Naive thymus-derived CD4-positive, alpha-beta T cell (primary cell): ENCODE results near the gene PPFIA1. TPM values are rescaled to one million over a fixed set of nuclear protein-coding genes. Genes with fewer than 3 reads are reported as not detected.

Experiments used
- ATAC-seq: fragments of 150-1000 bp; cut with Tn5 transposase; 2 replicates; pipeline ENCODE4 v1.10.0; 2021; ENCODE audit warnings: mild to moderate bottlenecking, moderate library complexity
- CTCF ChIA-PET: fragments of 350-600 bp; sonication (Branson Sonifier 250); formaldehyde crosslinking; loops from one replicate; lab custom pipeline; 2021; ENCODE audit warnings: antibody characterized with exemption; lab: Charles Lee
- POLR2A ChIA-PET: fragments of 350-600 bp; sonication (Branson Sonifier 250); formaldehyde crosslinking; loops from one replicate; lab custom pipeline; 2021; ENCODE audit warnings: antibody characterized with exemption, inconsistent platforms; lab: Charles Lee
- DNase-seq, 9 donors: peaks; one replicate each; pipeline versions ENCODE4 v3.0.0 to v3.0.0-alpha.2; 2020 to 2022; ENCODE audit warnings: mixed read lengths in 1 of 9
- H3K27ac ChIP-seq: one replicate; pipeline ENCODE4 v1.7.0; 2013; ENCODE audit warnings: mild to moderate bottlenecking, low read depth, low read length, moderate library complexity
- H3K27me3 ChIP-seq, 2 donors: one replicate each; pipeline ENCODE4 v1.7.0; 2013; ENCODE audit warnings: low read length in 2 of 2, mild to moderate bottlenecking in 2 of 2, moderate library complexity in 2 of 2; ENCODE audit not compliant: control insufficient read depth in 2 of 2, insufficient read depth in 2 of 2
- H3K36me3 ChIP-seq, 3 experiments: 1 replicate in 2 of 3; 2 replicates in 1 of 3; pipeline ENCODE4 v1.7.0; 2013; ENCODE audit warnings: low read length in 3 of 3, mild to moderate bottlenecking in 3 of 3, moderate library complexity in 1 of 3; ENCODE audit not compliant: insufficient read depth in 3 of 3, control insufficient read depth in 2 of 3
- H3K4me1 ChIP-seq, 2 donors: one replicate each; pipeline ENCODE4 v1.7.0; 2013; ENCODE audit warnings: low read length in 2 of 2, mild to moderate bottlenecking in 2 of 2, moderate library complexity in 1 of 2; ENCODE audit not compliant: control insufficient read depth in 2 of 2, insufficient read depth in 2 of 2
- H3K4me3 ChIP-seq: 2 replicates; pipeline ENCODE4 v1.7.0; 2013; ENCODE audit warnings: mild to moderate bottlenecking, low read length
- H3K9me3 ChIP-seq, 3 experiments: 1 replicate in 2 of 3; 2 replicates in 1 of 3; pipeline ENCODE4 v1.7.0; 2013; ENCODE audit warnings: low read length in 3 of 3; ENCODE audit not compliant: control insufficient read depth in 2 of 3
- H3K27ac Mint-ChIP-seq, 9 donors: one replicate each; pipeline ENCODE4 v1.8.0; 2020 to 2022; ENCODE audit warnings: mixed read lengths in 9 of 9, mild to moderate bottlenecking in 8 of 9, moderate library complexity in 5 of 9, inconsistent platforms in 2 of 9
- H3K27me3 Mint-ChIP-seq, 5 donors: one replicate each; pipeline ENCODE4 v1.8.0; 2021 to 2022; ENCODE audit warnings: mixed read lengths in 5 of 5, mild to moderate bottlenecking in 1 of 5
- H3K36me3 Mint-ChIP-seq, 5 donors: one replicate each; pipeline ENCODE4 v1.8.0; 2020 to 2022; ENCODE audit warnings: mixed read lengths in 5 of 5, mild to moderate bottlenecking in 3 of 5, inconsistent platforms in 1 of 5
- H3K4me1 Mint-ChIP-seq, 7 donors: one replicate each; pipeline ENCODE4 v1.8.0; 2020 to 2022; ENCODE audit warnings: mixed read lengths in 7 of 7, mild to moderate bottlenecking in 3 of 7, inconsistent platforms in 1 of 7
- H3K4me3 Mint-ChIP-seq, 10 donors: one replicate each; pipeline ENCODE4 v1.8.0; 2020 to 2022; ENCODE audit warnings: mild to moderate bottlenecking in 10 of 10, mixed read lengths in 10 of 10, moderate library complexity in 6 of 10, inconsistent platforms in 2 of 10
- H3K9me3 Mint-ChIP-seq, 11 donors: one replicate each; pipeline ENCODE4 v1.8.0; 2020 to 2022; ENCODE audit warnings: mixed read lengths in 11 of 11, mild to moderate bottlenecking in 4 of 11, inconsistent platforms in 1 of 11, moderate library complexity in 1 of 11
- intact Hi-C, 2 donors: fragments of 100-400 bp; cut with micrococcal nuclease; formaldehyde crosslinking; loops; one replicate each; pipeline ENCODE4 v1.15.1; 2023
- polyA plus RNA-seq, 2 donors: library from polyadenylated mRNA; unstranded; fragments of 300-500 nt; fragmentation: Illumina TruSeq; gene quantifications; one replicate each; pipeline ENCODE4 v1.2.3, GENCODE V29; 2021
- total RNA-seq, 6 experiments: library from RNA in 5 of 6; stranded (reverse) in 5 of 6; gene quantifications; 1 replicate in 5 of 6; 2 replicates in 1 of 6; pipeline ENCODE4 v1.2.3 and lab custom pipeline; 2021 to 2026

The PPFIA1 gene
- total and polyA plus RNA-seq, 7 experiments from 2014 or later = 14.3 to 71.0 (median 46.0) TPM

DNA sequence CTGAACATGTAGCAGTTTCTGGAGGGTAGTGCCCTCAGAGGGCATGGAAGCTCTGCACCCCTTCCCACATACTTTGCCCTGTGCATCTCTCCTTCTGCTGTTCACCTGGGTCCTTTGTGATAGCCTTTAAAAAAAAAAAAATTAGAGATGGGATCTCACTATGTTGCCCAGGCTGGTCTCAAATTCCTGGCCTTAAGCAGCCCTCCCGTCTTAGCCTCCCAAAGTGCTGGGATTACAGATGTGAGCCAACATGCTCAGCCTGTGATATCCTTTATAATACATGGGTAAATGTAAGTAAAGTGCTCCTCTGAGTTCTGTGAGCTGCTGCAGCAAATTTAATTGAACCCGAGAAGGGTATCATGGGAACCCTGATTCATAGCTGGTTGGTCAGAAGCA lies 33.7 kb downstream of the PPFIA1 start:
- peaks cover 0 to 36% (median 10%) of the 10 kb centered on the region in 5 donors for H3K36me3 Mint-ChIP-seq
- no peaks in the 10 kb centered on the region for H3K4me1 ChIP-seq
- H3K27ac Mint-ChIP-seq = no peak overlapping the region

DNA sequence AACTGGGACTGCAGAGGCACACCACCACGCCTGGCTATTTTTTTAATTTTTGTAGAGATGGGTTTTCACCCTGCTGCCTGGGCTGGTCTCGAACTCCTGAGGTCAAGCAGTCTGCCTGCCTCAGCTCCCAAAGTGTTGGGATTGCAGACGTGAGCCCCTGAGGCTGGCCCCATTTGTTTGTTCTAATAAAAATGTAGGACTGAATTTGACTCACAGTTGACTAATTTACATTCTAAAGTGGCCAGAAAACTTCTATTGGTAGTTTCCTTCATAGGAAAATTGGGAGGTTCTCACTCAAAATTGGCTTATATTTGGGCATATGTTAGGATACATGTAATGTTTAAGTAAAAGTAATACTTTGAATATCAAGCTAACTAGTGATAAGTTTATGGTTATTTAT lies 35.0 kb downstream of the PPFIA1 start:
- intact Hi-C loops = no loop called here
- H3K9me3 Mint-ChIP-seq = no peaks in the 10 kb centered on the region
- peaks cover 0 to 35% (median 14%) of the 10 kb centered on the region in 5 donors for H3K36me3 Mint-ChIP-seq
- H3K4me3 ChIP-seq = no peak overlapping the region
- H3K4me1 Mint-ChIP-seq = peaks cover 0 to 26% (median 9%) of the 10 kb centered on the region in 7 donors
- no peak overlapping the region for H3K27ac ChIP-seq
- POLR2A ChIA-PET = no interaction called here
- H3K4me3 Mint-ChIP-seq = no peak overlapping the region
- H3K4me1 ChIP-seq = no peaks in the 10 kb centered on the region
- no peak overlapping the region for H3K27ac Mint-ChIP-seq
- ATAC-seq (no peak), DNase-seq (no peak)
- H3K9me3 ChIP-seq = no peaks in the 10 kb centered on the region
- H3K36me3 ChIP-seq = peaks cover 0 to 19% (median 12%) of the 10 kb centered on the region in 3 experiments
- no peaks in the 10 kb centered on the region for H3K27me3 ChIP-seq
- CTCF ChIA-PET = no interaction called here
- no peaks in the 10 kb centered on the region for H3K27me3 Mint-ChIP-seq

More for the DNA sequence above, 33.7 kb downstream of the PPFIA1 start:
- intact Hi-C loops = no loop called here
- H3K9me3 Mint-ChIP-seq = no peaks in the 10 kb centered on the region
- POLR2A ChIA-PET = no interaction called here
- Histone ChIP-seq H3K36me3 (peaks cover 0 to 24% (median 12%) of the 10 kb centered on the region in 3 experiments), H3K27ac (no peak overlapping the region), H3K9me3 (no peaks in the 10 kb centered on the region), H3K27me3 (no peaks in the 10 kb centered on the region), H3K4me3 (no peak overlapping the region)
- CTCF ChIA-PET = no interaction called here
- ATAC-seq (no peak), DNase-seq (no peak)
- H3K4me1 Mint-ChIP-seq = peaks cover 0 to 33% (median 14%) of the 10 kb centered on the region in 7 donors
- no peak overlapping the region for H3K4me3 Mint-ChIP-seq
- no peaks in the 10 kb centered on the region for H3K27me3 Mint-ChIP-seq

DNA sequence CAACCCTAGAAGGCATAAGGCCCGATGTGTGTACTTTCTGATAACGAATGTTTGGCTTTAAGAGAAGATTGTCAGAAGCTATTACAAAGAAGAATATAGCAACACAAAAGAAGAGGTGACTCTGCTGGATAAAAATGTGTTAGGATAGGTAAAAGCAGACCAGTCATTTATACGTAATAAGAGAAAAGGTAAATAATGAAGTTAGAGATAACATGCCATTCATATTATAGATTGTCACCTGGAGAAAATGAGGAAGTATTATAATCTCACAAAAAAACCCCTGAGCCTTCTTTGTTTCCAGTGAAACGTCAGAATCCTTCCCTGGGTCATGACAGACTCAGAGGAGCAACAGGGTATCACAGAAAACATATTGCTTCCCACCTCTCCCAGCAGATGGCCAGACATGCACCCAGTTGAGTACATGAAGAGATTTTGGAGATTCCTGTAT lies 36.1 kb downstream of the PPFIA1 start:
- Histone ChIP-seq H3K27me3 (no peaks in the 10 kb centered on the region), H3K4me1 (no peaks in the 10 kb centered on the region), H3K4me3 (no peak overlapping the region), H3K9me3 (no peaks in the 10 kb centered on the region), H3K36me3 (peaks cover 0 to 17% (median 12%) of the 10 kb centered on the region in 3 experiments), H3K27ac (no peak overlapping the region)
- Mint-ChIP-seq H3K27ac (no peak overlapping the region), H3K27me3 (no peaks in the 10 kb centered on the region), H3K4me1 (peaks cover 0 to 29% (median 14%) of the 10 kb centered on the region in 7 donors), H3K9me3 (no peaks in the 10 kb centered on the region), H3K4me3 (no peak overlapping the region), H3K36me3 (peaks cover 0 to 41% (median 14%) of the 10 kb centered on the region in 5 donors)
- ATAC-seq (no peak), DNase-seq (no peak)
- intact Hi-C loops = no loop called here
- POLR2A ChIA-PET = interaction anchor here (0.6 kb wide), 1 partner anchor 56 kb away, joined by 4 read pairs; no protein-coding TSS in a partner anchor
- CTCF ChIA-PET = no interaction called here

DNA sequence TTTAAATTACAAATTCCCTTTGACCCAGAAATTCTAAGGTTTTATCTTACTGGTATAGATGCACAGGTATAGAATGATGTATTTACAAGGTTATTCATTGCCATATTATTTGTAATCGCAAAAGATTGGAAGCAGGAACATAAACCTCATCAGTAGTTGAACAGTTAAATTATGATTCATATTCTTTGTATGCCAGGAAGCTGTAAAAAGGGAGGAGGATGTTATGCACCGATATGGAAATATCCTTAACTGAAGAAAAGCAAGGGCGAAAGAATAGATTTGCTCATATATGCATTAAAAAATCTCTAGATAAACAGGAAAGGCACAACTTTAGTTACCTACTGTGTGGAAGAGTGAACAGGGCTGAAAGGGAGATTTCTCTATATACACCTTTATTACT lies 36.7 kb downstream of the PPFIA1 start:
- no peak overlapping the region for H3K4me3 ChIP-seq
- Mint-ChIP-seq H3K9me3 (no peaks in the 10 kb centered on the region), H3K4me3 (no peak overlapping the region), H3K4me1 (peaks cover 0 to 25% (median 11%) of the 10 kb centered on the region in 7 donors), H3K36me3 (peaks cover 0 to 37% (median 10%) of the 10 kb centered on the region in 5 donors), H3K27me3 (no peaks in the 10 kb centered on the region), H3K27ac (peak overlapping the region in 1 of 9 donors; percentile 77)
- intact Hi-C loops = no loop called here
- H3K27ac ChIP-seq = no peak overlapping the region
- H3K36me3 ChIP-seq = peaks cover 0 to 18% (median 12%) of the 10 kb centered on the region in 3 experiments
- ChIA-PET POLR2A (no interaction called here), CTCF (no interaction called here)
- ATAC-seq (no peak), DNase-seq (no peak)
- no peaks in the 10 kb centered on the region for H3K9me3 ChIP-seq
- H3K27me3 ChIP-seq = no peaks in the 10 kb centered on the region
- no peaks in the 10 kb centered on the region for H3K4me1 ChIP-seq

DNA sequence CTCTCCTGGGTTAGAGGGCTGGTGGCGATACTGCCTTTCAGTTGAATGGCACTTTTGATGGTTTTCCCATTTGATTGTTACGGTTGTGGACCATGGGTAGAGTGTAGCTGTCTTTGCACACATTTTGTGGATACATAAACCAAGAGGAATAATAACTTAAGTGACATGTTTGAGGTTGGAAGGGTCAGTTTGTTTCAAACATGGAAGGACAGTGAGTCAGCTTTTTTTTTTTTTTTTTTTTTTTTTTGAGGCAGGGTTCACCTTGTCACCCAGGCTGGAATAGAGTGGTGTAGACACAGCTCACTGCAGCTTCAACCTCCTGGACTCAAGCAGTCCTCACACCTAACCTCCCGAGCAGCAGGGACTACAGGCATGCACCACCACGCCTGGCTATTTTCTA lies 41.1 kb downstream of the PPFIA1 start:
- Histone ChIP-seq H3K36me3 (peaks cover 0 to 10% (median 7%) of the 10 kb centered on the region in 3 experiments), H3K4me1 (no peaks in the 10 kb centered on the region), H3K9me3 (no peaks in the 10 kb centered on the region), H3K4me3 (no peak overlapping the region), H3K27me3 (no peaks in the 10 kb centered on the region), H3K27ac (no peak overlapping the region)
- CTCF ChIA-PET = no interaction called here
- intact Hi-C loops = no loop called here
- POLR2A ChIA-PET = no interaction called here
- no peak overlapping the region for H3K4me3 Mint-ChIP-seq
- peaks cover 6 to 43% (median 26%) of the 10 kb centered on the region in 7 donors for H3K4me1 Mint-ChIP-seq
- DNase-seq = no peak
- H3K36me3 Mint-ChIP-seq = peaks cover 2 to 49% (median 13%) of the 10 kb centered on the region in 5 donors
- H3K27me3 Mint-ChIP-seq = no peaks in the 10 kb centered on the region
- H3K27ac Mint-ChIP-seq = no peak overlapping the region
- no peaks in the 10 kb centered on the region for H3K9me3 Mint-ChIP-seq
- no peak for ATAC-seq

DNA sequence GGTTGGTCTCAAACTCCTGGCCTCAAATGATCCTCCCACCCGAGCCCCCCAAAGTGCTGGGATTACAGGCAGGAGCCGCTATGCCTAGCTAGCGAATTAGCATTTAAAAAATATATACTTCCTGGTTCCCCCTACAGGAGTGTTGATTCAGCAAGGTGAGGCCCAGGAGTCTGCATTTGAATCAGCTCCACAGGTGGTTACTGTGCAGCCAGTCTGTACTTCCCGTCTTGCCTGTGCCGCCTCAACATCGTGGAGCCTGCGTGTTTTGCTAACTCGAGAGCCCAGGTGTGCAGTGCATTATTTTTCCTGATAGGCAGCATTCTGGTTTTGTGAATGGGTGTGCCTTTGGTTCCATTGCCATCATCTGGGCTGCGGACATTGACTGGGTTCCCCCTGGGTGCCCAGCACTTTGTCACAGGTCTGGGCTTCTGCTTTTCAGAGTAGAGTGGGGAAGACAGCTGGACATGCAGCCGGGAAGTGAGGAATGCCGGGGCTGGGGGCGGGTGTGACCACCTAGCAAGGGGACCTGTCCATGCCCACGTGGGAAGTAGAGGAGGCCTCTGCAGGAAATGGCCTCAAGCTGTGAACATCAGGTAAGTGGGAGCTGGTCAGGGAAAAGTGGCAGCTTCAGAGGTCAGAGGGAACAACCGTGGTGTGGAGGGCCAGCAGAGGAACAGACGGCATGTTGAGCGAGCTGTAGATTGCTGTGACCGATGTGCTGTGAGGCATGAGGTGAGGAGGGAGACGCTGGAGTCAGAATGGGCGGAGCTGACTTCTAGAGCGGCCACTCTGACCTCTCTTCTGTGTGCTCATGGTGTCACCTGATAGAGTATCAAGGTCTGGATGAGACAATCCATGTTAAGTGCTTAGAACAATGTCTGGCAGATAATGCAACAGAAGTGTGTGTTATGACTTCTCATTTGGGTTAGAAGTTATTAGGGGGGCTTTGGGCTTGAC lies 42.2 kb downstream of the PPFIA1 start:
- no peaks in the 10 kb centered on the region for H3K9me3 ChIP-seq
- H3K4me1 Mint-ChIP-seq = peaks cover 6 to 34% (median 20%) of the 10 kb centered on the region in 7 donors
- peaks cover 0 to 12% (median 0%) of the 10 kb centered on the region in 3 experiments for H3K36me3 ChIP-seq
- H3K36me3 Mint-ChIP-seq = peaks cover 0 to 44% (median 9%) of the 10 kb centered on the region in 5 donors
- ChIA-PET CTCF (no interaction called here), POLR2A (no interaction called here)
- H3K4me1 ChIP-seq = no peaks in the 10 kb centered on the region
- no peak overlapping the region for H3K27ac ChIP-seq
- H3K4me3 Mint-ChIP-seq = no peak overlapping the region
- no peak for ATAC-seq
- no peaks in the 10 kb centered on the region for H3K27me3 Mint-ChIP-seq
- H3K4me3 ChIP-seq = no peak overlapping the region
- H3K27me3 ChIP-seq = no peaks in the 10 kb centered on the region
- H3K9me3 Mint-ChIP-seq = no peaks in the 10 kb centered on the region
- intact Hi-C loops = no loop called here
- no peak for DNase-seq
- H3K27ac Mint-ChIP-seq = peak overlapping the region in 4 of 9 donors; percentile 9 to 67 (median 40)
